GM23338 (cell line): ENCODE measurements around the gene NEMF. TPM values are rescaled to one million over a fixed set of nuclear protein-coding genes. Genes with fewer than 3 reads are reported as not detected.

Source experiments
- ATAC-seq: fragments of 200-7000 bp; cut with Tn5 transposase; 3 replicates; pipeline ENCODE4 v1.9.1; 2020
- DNase-seq: peaks from one replicate; pipeline ENCODE4 v3.0.0-alpha.2; 2015; ENCODE audit warnings: low spot score
- H2AFZ ChIP-seq: fragments of 200-600 bp; sonication (generic); 2 replicates; pipeline ENCODE4 v1.8.0; 2016; ENCODE audit warnings: antibody characterized with exemption, mild to moderate bottlenecking, moderate library complexity
- H3F3A ChIP-seq: fragments of 200-600 bp; sonication (generic); replicated peaks from 2 replicates; pipeline ENCODE4 v1.8.0; 2017; ENCODE audit warnings: antibody characterized with exemption, mixed run types, low read depth
- H3K27ac ChIP-seq: fragments of 200-600 bp; sonication (generic); 2 replicates; pipeline ENCODE4 v1.6.1; 2016; ENCODE audit warnings: low read depth
- H3K27me3 ChIP-seq: fragments of 200-600 bp; sonication (generic); 2 replicates; pipeline ENCODE4 v1.8.0; 2016; ENCODE audit warnings: mild to moderate bottlenecking, mixed run types, moderate library complexity; ENCODE audit not compliant: insufficient read depth
- H3K36me3 ChIP-seq: fragments of 200-600 bp; sonication (generic); 2 replicates; pipeline ENCODE4 v1.8.0; 2016; ENCODE audit warnings: mild to moderate bottlenecking; ENCODE audit not compliant: insufficient read depth
- H3K4me1 ChIP-seq: fragments of 200-600 bp; sonication (generic); 2 replicates; pipeline ENCODE4 v1.8.0; 2016; ENCODE audit warnings: mild to moderate bottlenecking, moderate library complexity; ENCODE audit not compliant: insufficient read depth
- H3K4me2 ChIP-seq: fragments of 200-600 bp; sonication (generic); 2 replicates; pipeline ENCODE4 v1.7.1; 2017; ENCODE audit warnings: mixed run types
- H3K4me3 ChIP-seq: fragments of 200-600 bp; sonication (generic); 2 replicates; pipeline ENCODE4 v1.6.1; 2016; ENCODE audit warnings: mixed run types
- H3K79me2 ChIP-seq: fragments of 200-600 bp; sonication (generic); replicated peaks from 2 replicates; pipeline ENCODE4 v1.8.0; 2017; ENCODE audit warnings: mild to moderate bottlenecking; ENCODE audit not compliant: insufficient read depth
- H3K9me2 ChIP-seq: fragments of 200-600 bp; sonication (generic); 2 replicates; pipeline ENCODE4 v1.8.0; 2017; ENCODE audit not compliant: insufficient read depth
- H4K20me1 ChIP-seq: fragments of 200-600 bp; sonication (generic); replicated peaks from 2 replicates; pipeline ENCODE4 v1.8.0; 2017; ENCODE audit warnings: mild to moderate bottlenecking; ENCODE audit not compliant: insufficient read depth
- H3K27ac Mint-ChIP-seq: 2 replicates; pipeline ENCODE4 v1.8.0; 2020; ENCODE audit warnings: inconsistent platforms, mild to moderate bottlenecking, moderate library complexity, mixed read lengths
- H3K27me3 Mint-ChIP-seq: 3 replicates; pipeline ENCODE4 v1.8.0; 2022; ENCODE audit warnings: low read depth, mild to moderate bottlenecking, moderate library complexity, mixed read lengths, inconsistent platforms; ENCODE audit not compliant: insufficient read depth, poor library complexity
- H3K36me3 Mint-ChIP-seq: 3 replicates; pipeline ENCODE4 v1.8.0; 2021; ENCODE audit warnings: low read depth, mild to moderate bottlenecking, inconsistent platforms, moderate library complexity, mixed read lengths
- H3K4me1 Mint-ChIP-seq: 3 replicates; pipeline ENCODE4 v1.8.0; 2020; ENCODE audit warnings: mild to moderate bottlenecking, inconsistent platforms, mixed read lengths
- H3K4me3 Mint-ChIP-seq: 3 replicates; pipeline ENCODE4 v1.8.0; 2021; ENCODE audit warnings: moderate library complexity, mild to moderate bottlenecking, inconsistent platforms, mixed read lengths
- H3K9me3 Mint-ChIP-seq: 3 replicates; pipeline ENCODE4 v1.8.0; 2020; ENCODE audit warnings: moderate library complexity, mild to moderate bottlenecking, inconsistent platforms, mixed read lengths
- CREB1 ChIP-seq: fragments of 250-450 bp; sonication (Bioruptor Pico); IDR thresholded peaks from 2 replicates; pipeline ENCODE4 v1.5.0; 2020; ENCODE audit warnings: low read depth, mild to moderate bottlenecking, moderate library complexity
- CTCF ChIP-seq, 2 experiments: fragments of 200-600 bp in 1 of 2; sonication (generic) in 1 of 2; conservative IDR thresholded peaks; 2 replicates each; pipeline versions ENCODE4 v1.5.1 to v1.6.1; 2016 to 2017; ENCODE audit warnings: antibody characterized with exemption in 2 of 2, low read depth in 2 of 2, mild to moderate bottlenecking in 2 of 2, moderate library complexity in 1 of 2
- EZH2 ChIP-seq: fragments of 200-600 bp; sonication (generic); IDR thresholded peaks from one replicate; pipeline ENCODE4 v1.8.0; 2017; ENCODE audit warnings: antibody characterized with exemption, mild to moderate bottlenecking, low read depth; ENCODE audit not compliant: unreplicated experiment
- EZH2phosphoT487 ChIP-seq: fragments of 200-600 bp; sonication (generic); IDR thresholded peaks from one replicate; pipeline ENCODE4 v1.8.1; 2018; ENCODE audit warnings: antibody characterized with exemption; ENCODE audit not compliant: unreplicated experiment
- JUNB ChIP-seq: IDR thresholded peaks from one replicate; pipeline ENCODE4 v1.6.1; 2016; ENCODE audit warnings: antibody characterized with exemption; ENCODE audit not compliant: unreplicated experiment
- REST ChIP-seq: IDR thresholded peaks from one replicate; pipeline ENCODE4 v1.6.1; 2018; ENCODE audit warnings: antibody characterized with exemption; ENCODE audit not compliant: unreplicated experiment
- STAT1 ChIP-seq: IDR thresholded peaks from one replicate; pipeline ENCODE4 v1.6.1; 2016; ENCODE audit warnings: antibody characterized with exemption; ENCODE audit not compliant: unreplicated experiment
- ZNF114 ChIP-seq: fragments of 250-450 bp; sonication (Bioruptor Pico); IDR thresholded peaks from 2 replicates; pipeline ENCODE4 v1.5.0; 2020; ENCODE audit warnings: mild to moderate bottlenecking, moderate library complexity
- ZNF462 ChIP-seq: fragments of 250-450 bp; sonication (Bioruptor Pico); IDR thresholded peaks from 2 replicates; pipeline ENCODE4 v1.5.0; 2020; ENCODE audit warnings: mild to moderate bottlenecking, moderate library complexity
- polyA plus RNA-seq: library from polyadenylated mRNA; unstranded; fragments of >200 nt; fragmentation: Nextera tagmentation; extraction: Ambion mirVana; gene quantifications from 2 replicates; pipeline ENCODE4 v1.2.1, GENCODE V29; 2016
- total RNA-seq: library from RNA; depleted of rRNA; stranded (reverse); fragments of >200 nt; shearing (Covaris generic); gene quantifications from 2 replicates; pipeline ENCODE4 v1.2.3, GENCODE V29; 2014

The NEMF gene
- total and polyA plus RNA-seq, 2 experiments from 2014 or later, result 58.4 to 88.1 TPM

DNA sequence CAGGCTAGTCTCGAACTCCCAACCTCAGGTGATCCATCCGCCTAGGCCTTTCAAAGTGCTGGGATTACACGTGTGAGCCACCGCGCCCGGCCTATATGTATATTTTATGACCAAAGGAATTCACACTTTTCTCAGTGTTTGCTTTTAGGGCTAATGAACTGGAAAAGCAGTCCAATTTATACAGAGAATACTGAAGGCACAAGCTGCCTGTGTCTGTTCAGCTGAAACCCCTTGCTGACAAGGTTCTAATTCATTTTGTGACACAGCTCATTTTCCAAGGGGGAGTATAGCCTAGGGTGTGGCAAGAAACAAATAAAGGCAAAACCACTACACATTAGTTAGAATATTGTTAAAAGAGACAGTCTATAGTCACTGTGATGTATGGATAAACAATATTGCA, 18.3 kb upstream of the NEMF start (continued):
- TF ChIP-seq REST (no peak), CREB1 (no peak), EZH2phosphoT487 (no peak), CTCF (conservative IDR thresholded peaks at IDR 0.05; ENCODE audit: low read depth in 2 of 2) (no peak), EZH2 (no peak), ZNF114 (CRISPR knock-in tag) (no peak), JUNB (no peak)

GRCh38 chr14:49868720-49869114, 16.1 kb upstream of the NEMF start:
- no peaks in the 10 kb centered on the region for H3K9me2 ChIP-seq
- DNase-seq, result no peak
- H3K9me3 Mint-ChIP-seq, result no peaks in the 10 kb centered on the region
- no peak overlapping the region for H3K27ac Mint-ChIP-seq
- peaks cover 3% of the 10 kb centered on the region; the same call in 2 of the 3 replicates for H3K4me1 Mint-ChIP-seq
- H2AFZ ChIP-seq, result peak overlapping the region; percentile 98
- ATAC-seq, result no peak
- peak overlapping the region; percentile 70 for H3K4me3 ChIP-seq
- peaks cover 5% of the 10 kb centered on the region; the same call in 1 of the 2 replicates for H3K4me1 ChIP-seq
- peak overlapping the region; percentile 89 for H3K4me3 Mint-ChIP-seq
- H3K27me3 ChIP-seq, result no peaks in the 10 kb centered on the region
- peaks cover 10% of the 10 kb centered on the region for H3K27me3 Mint-ChIP-seq
- no peaks in the 10 kb centered on the region for H3F3A ChIP-seq
- no peaks in the 10 kb centered on the region for H3K36me3 ChIP-seq
- no peak overlapping the region for H3K27ac ChIP-seq
- H3K4me2 ChIP-seq, result peak overlapping the region; percentile 94
- H4K20me1 ChIP-seq, result no peaks in the 10 kb centered on the region
- no peaks in the 10 kb centered on the region; the same call in 2 of the 3 replicates for H3K36me3 Mint-ChIP-seq
- no peaks in the 10 kb centered on the region for H3K79me2 ChIP-seq
- TF ChIP-seq ZNF462 (CRISPR knock-in tag), result no peak
- no peak for TF ChIP-seq STAT1
- TF ChIP-seq REST, result no peak
